Measurements from ENCODE around the gene ARHGEF19.

GRCh38 chr1:16221499-16221898 is 9.0 kb upstream of the ARHGEF19 start:
- no peak for TF ChIP-seq CTCF (conservative IDR thresholded peaks at IDR 0.05)
- no peak for TF ChIP-seq EZH2 (IDR thresholded peaks at IDR 0.05; ENCODE audit: low read depth)
